RWPE1 (cell line): ENCODE results near the gene DUSP6.

Experiments used
- CTCF ChIA-PET: fragments of 350-600 bp; sonication (Branson Sonifier 250); formaldehyde crosslinking; extraction: SDS; loops from one replicate; lab custom pipeline; 2021; lab: Yijun Ruan, JAX
- POLR2A ChIA-PET: fragments of 400-600 bp; formaldehyde crosslinking; extraction: SDS; loops from one replicate; lab custom pipeline; 2020; ENCODE audit warnings: antibody characterized with exemption; ENCODE audit not compliant: low non-redundant PET; lab: Yijun Ruan, JAX
- DNase-seq: peaks from one replicate; pipeline ENCODE4 v3.0.0; 2012; ENCODE audit warnings: low spot score
- H3K27ac ChIP-seq: fragments of 450-650 bp; 2 replicates; pipeline ENCODE4 v1.5.1; 2017
- CTCF ChIP-seq: fragments of 450-650 bp; conservative IDR thresholded peaks from 2 replicates; pipeline ENCODE4 v1.5.1; 2017; ENCODE audit warnings: low read depth, mild to moderate bottlenecking

DUSP6 gene

GRCh38 chr12:89363084-89363483 is 10.8 kb upstream of the DUSP6 start:
- CTCF ChIA-PET, result interaction anchor here (0.8 kb wide), 1 partner anchor 17 kb away, joined by 4 read pairs; no protein-coding TSS in a partner anchor
- no peak for DNase-seq
- POLR2A ChIA-PET, result no interaction called here
- H3K27ac ChIP-seq, result no peak overlapping the region
- no peak for TF ChIP-seq CTCF

- no peak for TF ChIP-seq CTCF
- DNase-seq, result no peak
- H3K27ac ChIP-seq, result no peak overlapping the region
- POLR2A ChIA-PET, result no interaction called here
- CTCF ChIA-PET, result no interaction called here
These were observed 7.3 kb upstream of the DUSP6 start for GRCh38 chr12:89359615-89360014.

- H3K27ac ChIP-seq, result no peak overlapping the region
- no peak for TF ChIP-seq CTCF
- ChIA-PET POLR2A (no interaction called here), CTCF (no interaction called here)
- no peak for DNase-seq
These were observed 6.5 kb upstream of the DUSP6 start for GRCh38 chr12:89358805-89359204.

- ChIA-PET POLR2A (no interaction called here), CTCF (no interaction called here)
- TF ChIP-seq CTCF, result no peak
- H3K27ac ChIP-seq, result no peak overlapping the region
- DNase-seq, result no peak
These were observed 5.0 kb upstream of the DUSP6 start for GRCh38 chr12:89357297-89357730.

DNA sequence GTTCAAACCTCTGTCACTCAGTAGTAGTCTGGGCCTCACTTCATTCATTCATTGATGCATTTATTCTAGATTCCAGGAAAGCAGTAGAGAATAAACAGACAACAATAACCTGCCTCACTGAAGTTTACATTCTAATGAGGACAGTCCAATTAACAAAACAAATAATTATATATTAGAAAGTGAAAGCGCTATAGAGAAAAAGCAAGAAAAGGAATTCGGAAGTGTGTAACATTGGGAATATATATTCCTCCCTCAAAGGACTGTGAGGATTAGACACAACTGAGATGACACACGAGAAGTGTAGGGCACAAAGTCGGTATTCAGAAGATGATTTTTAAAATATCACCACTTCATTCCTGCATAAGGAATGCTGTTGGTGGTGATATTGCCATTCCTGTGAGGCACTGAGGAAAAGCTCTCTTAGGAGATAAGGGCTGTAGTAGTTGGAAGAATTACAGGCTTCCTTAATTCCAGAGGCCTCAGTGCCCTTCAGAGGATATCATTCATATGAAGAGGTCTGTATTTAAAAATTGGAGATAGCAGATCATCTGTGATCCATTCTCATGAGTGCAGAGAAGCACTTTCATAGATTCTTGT is 3.9 kb upstream of the DUSP6 start:
- CTCF ChIA-PET, result no interaction called here
- no peak overlapping the region for H3K27ac ChIP-seq

GRCh38 chr12:89355243-89356068 is 3.2 kb upstream of the DUSP6 start:
- POLR2A ChIA-PET, result no interaction called here
- TF ChIP-seq CTCF, result peak; percentile 24; the same call in 1 of the 2 replicates
- no peak for DNase-seq
- CTCF ChIA-PET, result no interaction called here
- H3K27ac ChIP-seq, result peak overlapping the region; percentile 100

More for the DNA sequence above, 3.9 kb upstream of the DUSP6 start:
- DNase-seq, result no peak
- TF ChIP-seq CTCF, result no peak
- POLR2A ChIA-PET, result no interaction called here
